B cell (primary cell): ENCODE measurements around the gene SHC4. TPM values are rescaled to one million over a fixed set of nuclear protein-coding genes. Genes with fewer than 3 reads are reported as not detected.

Experiments
- ATAC-seq: fragments of 200-7000 bp; cut with Tn5 transposase; one replicate; pipeline ENCODE4 v1.10.0; 2021; ENCODE audit warnings: low read depth, mild to moderate bottlenecking, moderate number of reproducible peaks, moderate library complexity
- CTCF ChIA-PET: fragments of 350-600 bp; sonication (Branson Sonifier 250); formaldehyde crosslinking; loops from one replicate; lab custom pipeline; 2021; ENCODE audit warnings: antibody characterized with exemption, inconsistent platforms; lab: Charles Lee
- POLR2A ChIA-PET: fragments of 350-600 bp; sonication (Branson Sonifier 250); formaldehyde crosslinking; loops from one replicate; lab custom pipeline; 2021; ENCODE audit warnings: antibody characterized with exemption; lab: Charles Lee
- DNase-seq: peaks from one replicate; pipeline ENCODE4 v3.0.0; 2013
- H2AFZ ChIP-seq: 2 replicates; pipeline ENCODE4 v1.6.1; 2012; ENCODE audit warnings: mild to moderate bottlenecking, low read depth, low read length; ENCODE audit not compliant: insufficient read depth, poor library complexity, severe bottlenecking
- H3K27ac ChIP-seq, 2 donors: 1 replicate in 1 of 2; 2 replicates in 1 of 2; pipeline ENCODE4 v1.5.1; 2012 to 2013; ENCODE audit warnings: low read length in 2 of 2, mild to moderate bottlenecking in 2 of 2, moderate library complexity in 1 of 2
- H3K27me3 ChIP-seq, 4 experiments: fragments of 200-600 bp in 1 of 4; sonication (generic) in 1 of 4; replicated peaks in 1 of 4; 1 replicate in 2 of 4; 2 replicates in 2 of 4; pipeline versions ENCODE4 v1.6.1 to v1.7.0; 2013 to 2016; ENCODE audit warnings: low read length in 3 of 4, mild to moderate bottlenecking in 2 of 4, mixed read lengths in 1 of 4, moderate library complexity in 1 of 4; ENCODE audit not compliant: insufficient read depth in 4 of 4, control insufficient read depth in 3 of 4; ENCODE audit errors: control extremely low read depth in 1 of 4
- H3K36me3 ChIP-seq, 2 experiments: replicated peaks in 1 of 2; 1 replicate in 1 of 2; 2 replicates in 1 of 2; pipeline versions ENCODE4 v1.6.1 to v1.7.1; 2013; ENCODE audit warnings: low read length in 1 of 2; ENCODE audit not compliant: insufficient read depth in 2 of 2, control insufficient read depth in 1 of 2; ENCODE audit errors: control extremely low read depth in 1 of 2, extremely low read depth in 1 of 2
- H3K4me1 ChIP-seq, 2 donors: fragments of 200-600 bp in 1 of 2; sonication (generic) in 1 of 2; 1 replicate in 1 of 2; 2 replicates in 1 of 2; pipeline versions ENCODE4 v1.5.1 to v1.6.1; 2013 to 2017; ENCODE audit warnings: low read length in 2 of 2; ENCODE audit not compliant: control insufficient read depth in 2 of 2, insufficient read depth in 2 of 2
- H3K4me2 ChIP-seq: replicated peaks from 2 replicates; pipeline ENCODE3; 2012; ENCODE audit warnings: mild to moderate bottlenecking, low read depth, low read length; ENCODE audit not compliant: poor library complexity, severe bottlenecking
- H3K4me3 ChIP-seq, 5 experiments: fragments of 200-600 bp in 1 of 5; sonication (generic) in 1 of 5; 1 replicate in 3 of 5; 2 replicates in 2 of 5; pipeline versions ENCODE4 v1.5.1 to v1.7.0; 2011 to 2016; ENCODE audit warnings: low read length in 4 of 5, mild to moderate bottlenecking in 4 of 5, low read depth in 2 of 5, control low read depth in 1 of 5, moderate library complexity in 1 of 5; ENCODE audit not compliant: insufficient read depth in 1 of 5; ENCODE audit errors: control extremely low read depth in 1 of 5, extremely low read depth in 1 of 5
- H3K79me2 ChIP-seq: fragments of 200-600 bp; sonication (generic); one replicate; pipeline ENCODE4 v1.6.0; 2016; ENCODE audit warnings: low read length; ENCODE audit not compliant: control insufficient read depth, insufficient read depth
- H3K9ac ChIP-seq: fragments of 200-600 bp; sonication (generic); 2 replicates; pipeline ENCODE4 v1.6.1; 2017; ENCODE audit warnings: mild to moderate bottlenecking, low read length, moderate library complexity
- H3K9me3 ChIP-seq, 3 donors: one replicate each; pipeline versions ENCODE4 v1.6.1 to v1.7.1; 2013; ENCODE audit warnings: low read length in 2 of 3; ENCODE audit not compliant: control insufficient read depth in 2 of 3, insufficient read depth in 1 of 3; ENCODE audit errors: control extremely low read depth in 1 of 3
- H4K20me1 ChIP-seq: 2 replicates; pipeline ENCODE4 v1.6.0; 2012; ENCODE audit warnings: mild to moderate bottlenecking, low read length; ENCODE audit not compliant: insufficient read depth, control insufficient read depth, poor library complexity, severe bottlenecking
- H3K27ac Mint-ChIP-seq: one replicate; pipeline ENCODE4 v1.8.0; 2021; ENCODE audit warnings: mixed read lengths
- H3K27me3 Mint-ChIP-seq: one replicate; pipeline ENCODE4 v1.8.0; 2021; ENCODE audit warnings: mixed read lengths
- H3K4me1 Mint-ChIP-seq: one replicate; pipeline ENCODE4 v1.8.0; 2021; ENCODE audit warnings: mixed read lengths
- H3K4me3 Mint-ChIP-seq: one replicate; pipeline ENCODE4 v1.8.0; 2021; ENCODE audit warnings: mixed read lengths
- H3K9me3 Mint-ChIP-seq: one replicate; pipeline ENCODE4 v1.8.0; 2022; ENCODE audit warnings: mixed read lengths; ENCODE audit not compliant: insufficient read depth
- CTCF ChIP-seq: fragments of 200-600 bp; IDR thresholded peaks from one replicate; pipeline ENCODE4 v1.8.0; 2022; ENCODE audit warnings: antibody characterized with exemption, mild to moderate bottlenecking
- EZH2 ChIP-seq: IDR thresholded peaks from 2 replicates; pipeline ENCODE4 v1.6.1; 2012; ENCODE audit warnings: borderline replicate concordance, low read depth, mild to moderate bottlenecking, moderate library complexity, low read length; ENCODE audit not compliant: insufficient read depth, poor library complexity, severe bottlenecking
- WGBS: methylation state at CpG from one replicate; pipeline ENCODE4 v1.1.5; 2013; ENCODE audit warnings: missing lambda C conversion rate; ENCODE audit not compliant: insufficient coverage; 5-methylcytosine and 5-hydroxymethylcytosine counted together
- intact Hi-C: fragments of 100-400 bp; cut with micrococcal nuclease; formaldehyde crosslinking; loops from one replicate; pipeline ENCODE4 v1.10.0; 2022
- polyA plus RNA-seq: library from polyadenylated mRNA; depleted of rRNA; stranded (reverse); fragments of >200 nt; gene quantifications from 2 replicates; pipeline ENCODE4 v1.2.3, GENCODE V29; 2012
- total RNA-seq, 2 donors: library from RNA; stranded (reverse); fragments of 120-200 nt in 1 of 2; gene quantifications; 1 replicate in 1 of 2; 2 replicates in 1 of 2; pipeline versions ENCODE4 v1.2.3 to v1.2.4, GENCODE V29; 2013 to 2022

The SHC4 gene
- total and polyA plus RNA-seq, 2 donors (not counting 1 experiment from before 2014, with no cell fraction given), result 0.04 to 0.69 TPM

- no peak overlapping the region for H3K27ac ChIP-seq
- no peaks in the 10 kb centered on the region for H3K9me3 ChIP-seq
- no peak overlapping the region for H3K4me2 ChIP-seq
- no peak overlapping the region for H3K27ac Mint-ChIP-seq
- no peaks in the 10 kb centered on the region for H3K27me3 Mint-ChIP-seq
- H2AFZ ChIP-seq, result no peak overlapping the region
- 100% methylated on average over 1 of the region's 3 CpGs for WGBS
- H3K9me3 Mint-ChIP-seq, result no peaks in the 10 kb centered on the region
- H4K20me1 ChIP-seq, result no peaks in the 10 kb centered on the region
- ChIA-PET CTCF (interaction anchor here (0.6 kb wide), 1 partner anchor 12 kb away, joined by 4 read pairs; no protein-coding TSS in a partner anchor), POLR2A (interaction anchor here (0.6 kb wide), 1 partner anchor 1583 kb away, joined by 7 read pairs; no protein-coding TSS in a partner anchor)
- no peak overlapping the region for H3K9ac ChIP-seq
- no peak for TF ChIP-seq CTCF
- peaks cover 5 to 8% of the 10 kb centered on the region in 2 donors for H3K4me1 ChIP-seq
- H3K4me3 ChIP-seq, result no peak overlapping the region
- ATAC-seq (no peak), DNase-seq (no peak)
- no peaks in the 10 kb centered on the region for H3K27me3 ChIP-seq
- H3K4me3 Mint-ChIP-seq, result no peak overlapping the region
- intact Hi-C loops, result loop anchor here (2.0 kb wide), 1 partner anchor 15 kb away; the partner anchor contains the start of gene CEP152
- no peaks in the 10 kb centered on the region for H3K79me2 ChIP-seq
- peaks cover 22% of the 10 kb centered on the region for H3K4me1 Mint-ChIP-seq
- peaks cover 5 to 6% of the 10 kb centered on the region in 2 experiments for H3K36me3 ChIP-seq
Measured at GRCh38 chr15:48795901-48796300, 167.8 kb downstream of the SHC4 start.

- intact Hi-C loops, result loop anchor here (2.0 kb wide), 1 partner anchor 16 kb away; the partner anchor contains the start of gene CEP152
- peaks cover 5 to 8% of the 10 kb centered on the region in 2 donors for H3K4me1 ChIP-seq
- no peak for TF ChIP-seq EZH2
- no peak for TF ChIP-seq CTCF
- no peaks in the 10 kb centered on the region for H3K27me3 ChIP-seq
- no peaks in the 10 kb centered on the region for H3K9me3 ChIP-seq
- peak overlapping the region in 3 of 5 experiments; percentile 2 to 14 (median 13) for H3K4me3 ChIP-seq
- no peaks in the 10 kb centered on the region for H4K20me1 ChIP-seq
- peak overlapping the region; percentile 52 for H2AFZ ChIP-seq
- H3K4me3 Mint-ChIP-seq, result peak overlapping the region; percentile 84
- peak overlapping the region; percentile 98 for H3K27ac Mint-ChIP-seq
- ChIA-PET POLR2A (no interaction called here), CTCF (interaction anchor here (1.6 kb wide), 1 partner anchor 83 kb away, joined by 3 read pairs; the partner anchor contains the start of gene EID1)
- peak overlapping the region; percentile 53 for H3K4me2 ChIP-seq
- H3K9me3 Mint-ChIP-seq, result no peaks in the 10 kb centered on the region
- H3K9ac ChIP-seq, result peak overlapping the region; percentile 25
- no peaks in the 10 kb centered on the region for H3K79me2 ChIP-seq
- H3K27ac ChIP-seq, result peak overlapping the region; percentile 68 to 72
- ATAC-seq (peak; percentile 87), DNase-seq (peak; percentile 74)
- H3K27me3 Mint-ChIP-seq, result no peaks in the 10 kb centered on the region
- peaks cover 5 to 6% of the 10 kb centered on the region in 2 experiments for H3K36me3 ChIP-seq
- H3K4me1 Mint-ChIP-seq, result peaks cover 22% of the 10 kb centered on the region
- WGBS, result no CpG with 5 or more reads among the region's 2 CpGs
Measured at GRCh38 chr15:48794697-48795134, 169.0 kb downstream of the SHC4 start.
